GM23248 (cell line): ENCODE data around the gene NRG3. TPM values are rescaled to one million over a fixed set of nuclear protein-coding genes. Genes with fewer than 3 reads are reported as not detected.

ENCODE experiments used
- DNase-seq: peaks from one replicate; pipeline ENCODE4 v3.0.0-alpha.2; 2015
- H2AFZ ChIP-seq: fragments of 200-600 bp; sonication (generic); 2 replicates; pipeline ENCODE4 v1.6.1; 2016; ENCODE audit warnings: antibody characterized with exemption
- H3F3A ChIP-seq: fragments of 200-600 bp; sonication (generic); 2 replicates; pipeline ENCODE4 v1.6.1; 2016; ENCODE audit warnings: mild to moderate bottlenecking, antibody characterized with exemption, mixed run types; ENCODE audit not compliant: insufficient read depth
- H3K27ac ChIP-seq: fragments of 200-600 bp; sonication (generic); 2 replicates; pipeline ENCODE4 v1.5.1; 2016; ENCODE audit warnings: mild to moderate bottlenecking
- H3K27me3 ChIP-seq: fragments of 200-600 bp; sonication (generic); replicated peaks from 2 replicates; pipeline ENCODE4 v1.6.1; 2016; ENCODE audit warnings: mild to moderate bottlenecking; ENCODE audit not compliant: insufficient read depth
- H3K36me3 ChIP-seq: fragments of 200-600 bp; sonication (generic); 2 replicates; pipeline ENCODE4 v1.6.1; 2016; ENCODE audit warnings: low read depth, mild to moderate bottlenecking
- H3K4me1 ChIP-seq: fragments of 200-600 bp; sonication (generic); 2 replicates; pipeline ENCODE4 v1.6.1; 2016; ENCODE audit warnings: mild to moderate bottlenecking; ENCODE audit not compliant: insufficient read depth
- H3K4me2 ChIP-seq: fragments of 200-600 bp; sonication (generic); one replicate; pipeline ENCODE4 v1.6.1; 2016; ENCODE audit warnings: mild to moderate bottlenecking; ENCODE audit not compliant: unreplicated experiment
- H3K4me3 ChIP-seq: fragments of 200-600 bp; sonication (generic); 2 replicates; pipeline ENCODE4 v1.5.1; 2016; ENCODE audit warnings: mild to moderate bottlenecking
- H3K79me2 ChIP-seq: fragments of 200-600 bp; sonication (generic); 2 replicates; pipeline ENCODE4 v1.6.1; 2016; ENCODE audit warnings: mild to moderate bottlenecking; ENCODE audit not compliant: insufficient read depth
- H3K9ac ChIP-seq: fragments of 200-600 bp; sonication (generic); 2 replicates; pipeline ENCODE4 v1.6.1; 2016; ENCODE audit warnings: mild to moderate bottlenecking
- H3K9me2 ChIP-seq: fragments of 200-600 bp; sonication (generic); 2 replicates; pipeline ENCODE4 v1.6.1; 2016; ENCODE audit warnings: mixed run types, mild to moderate bottlenecking, moderate library complexity; ENCODE audit not compliant: insufficient read depth
- H3K9me3 ChIP-seq: fragments of 200-600 bp; sonication (generic); one replicate; pipeline ENCODE4 v1.6.1; 2017; ENCODE audit warnings: low read depth
- H4K20me1 ChIP-seq: fragments of 200-600 bp; sonication (generic); 2 replicates; pipeline ENCODE4 v1.6.0; 2016; ENCODE audit not compliant: insufficient read depth
- EZH2 ChIP-seq: fragments of 200-600 bp; sonication (generic); IDR thresholded peaks from 2 replicates; pipeline ENCODE4 v1.6.1; 2018; ENCODE audit warnings: antibody characterized with exemption, mild to moderate bottlenecking; ENCODE audit not compliant: insufficient read depth, poor library complexity, severe bottlenecking
- EZH2phosphoT487 ChIP-seq: fragments of 200-600 bp; sonication (generic); IDR thresholded peaks from 2 replicates; pipeline ENCODE4 v1.6.1; 2018; ENCODE audit warnings: antibody characterized with exemption, moderate library complexity, mild to moderate bottlenecking, low read depth; ENCODE audit not compliant: insufficient read depth
- WGBS, 2 experiments: methylation state at CpG; one replicate each; pipeline ENCODE4 v1.1.6; 2015 to 2017; ENCODE audit warnings: low lambda C conversion rate in 2 of 2, low coverage in 1 of 2; ENCODE audit errors: missing lambda C conversion rate in 2 of 2; 5-methylcytosine and 5-hydroxymethylcytosine counted together
- in situ Hi-C: fragments of 300-500 bp; cut with MboI; formaldehyde crosslinking; loops from 2 replicates; pipeline ENCODE4 v1.15.0; 2020
- polyA plus RNA-seq: library from polyadenylated mRNA; unstranded; fragments of >200 nt; fragmentation: Nextera tagmentation; extraction: Ambion mirVana; gene quantifications from 2 replicates; pipeline ENCODE4 v1.2.1, GENCODE V29; 2016
- total RNA-seq: library from RNA; depleted of rRNA; stranded (reverse); fragments of >200 nt; shearing (Covaris generic); gene quantifications from 2 replicates; pipeline ENCODE4 v1.2.3, GENCODE V29; 2014

NRG3 gene
- total and polyA plus RNA-seq, 2 experiments from 2014 or later, result not detected

- Histone ChIP-seq H3K27me3 (no peaks in the 10 kb centered on the region), H3K36me3 (no peaks in the 10 kb centered on the region), H3K27ac (no peak overlapping the region), H3K4me3 (no peak overlapping the region), H3K9me3 (no peaks in the 10 kb centered on the region), H3F3A (no peaks in the 10 kb centered on the region), H4K20me1 (no peaks in the 10 kb centered on the region), H2AFZ (no peak overlapping the region), H3K4me2 (no peak overlapping the region), H3K79me2 (no peaks in the 10 kb centered on the region), H3K9ac (no peak overlapping the region), H3K9me2 (no peaks in the 10 kb centered on the region), H3K4me1 (no peaks in the 10 kb centered on the region)
- WGBS, 2 experiments, result 29 to 55% methylated on average over 1 of the region's 1 CpG
- in situ Hi-C loops, result no loop called here
- peak; percentile 32 for DNase-seq
- TF ChIP-seq EZH2phosphoT487, result no peak
- TF ChIP-seq EZH2, result no peak
These were observed 936.6 kb downstream of the NRG3 start for GRCh38 chr10:82811621-82812020.

GRCh38 chr10:82813856-82814255 is 938.9 kb downstream of the NRG3 start:
- TF ChIP-seq EZH2 (no peak), EZH2phosphoT487 (no peak)
- in situ Hi-C loops, result no loop called here

GRCh38 chr10:82814635-82815034 is 939.6 kb downstream of the NRG3 start:
- Histone ChIP-seq H3K4me2 (no peak overlapping the region), H3K4me1 (no peaks in the 10 kb centered on the region), H3K9ac (no peak overlapping the region), H3K27ac (no peak overlapping the region), H3K9me3 (no peaks in the 10 kb centered on the region), H3K79me2 (no peaks in the 10 kb centered on the region), H3K9me2 (no peaks in the 10 kb centered on the region), H3K4me3 (no peak overlapping the region), H3K27me3 (no peaks in the 10 kb centered on the region), H2AFZ (no peak overlapping the region), H4K20me1 (no peaks in the 10 kb centered on the region), H3K36me3 (no peaks in the 10 kb centered on the region), H3F3A (no peaks in the 10 kb centered on the region)
- in situ Hi-C loops, result no loop called here
- DNase-seq, result peak; percentile 6
- TF ChIP-seq EZH2 (no peak), EZH2phosphoT487 (no peak)

More at GRCh38 chr10:82813856-82814255, 938.9 kb downstream of the NRG3 start:
- Histone ChIP-seq H4K20me1 (no peaks in the 10 kb centered on the region), H3K4me1 (no peaks in the 10 kb centered on the region), H3K27me3 (no peaks in the 10 kb centered on the region), H3K4me2 (no peak overlapping the region), H3K27ac (no peak overlapping the region), H3K79me2 (no peaks in the 10 kb centered on the region), H2AFZ (no peak overlapping the region), H3K9me2 (no peaks in the 10 kb centered on the region), H3K36me3 (no peaks in the 10 kb centered on the region), H3K9me3 (no peaks in the 10 kb centered on the region), H3K9ac (no peak overlapping the region), H3K4me3 (no peak overlapping the region), H3F3A (no peaks in the 10 kb centered on the region)
- DNase-seq, result peak; percentile 16
- 53 to 56% methylated on average over 5 of the region's 5 CpGs for WGBS, 2 experiments

- Histone ChIP-seq H3K9me3 (no peaks in the 10 kb centered on the region), H3K4me2 (no peak overlapping the region), H3K27ac (no peak overlapping the region), H3K79me2 (no peaks in the 10 kb centered on the region), H2AFZ (no peak overlapping the region), H3K9me2 (no peaks in the 10 kb centered on the region), H3K36me3 (no peaks in the 10 kb centered on the region), H3K4me1 (no peaks in the 10 kb centered on the region), H4K20me1 (no peaks in the 10 kb centered on the region), H3F3A (no peaks in the 10 kb centered on the region), H3K27me3 (no peaks in the 10 kb centered on the region), H3K4me3 (no peak overlapping the region), H3K9ac (no peak overlapping the region)
- in situ Hi-C loops, result no loop called here
- TF ChIP-seq EZH2, result no peak
- TF ChIP-seq EZH2phosphoT487, result no peak
- 51 to 57% methylated on average over 7 of the region's 7 CpGs for WGBS, 2 experiments
- DNase-seq, result no peak
These were observed 940.7 kb downstream of the NRG3 start for GRCh38 chr10:82815680-82816079.
